Neural progenitor cell (in vitro differentiated cells): ENCODE data around the gene P2RX3.

Experiments
- EZH2 ChIP-seq: fragments of 200-600 bp; sonication (generic); IDR thresholded peaks from 2 replicates; pipeline ENCODE4 v1.6.1; 2017; ENCODE audit warnings: antibody characterized with exemption, mild to moderate bottlenecking, moderate library complexity
- EZH2phosphoT487 ChIP-seq: fragments of 200-600 bp; sonication (generic); IDR thresholded peaks from 2 replicates; pipeline ENCODE4 v1.6.1; 2017; ENCODE audit warnings: antibody characterized with exemption
- TF ChIP-seq, protein P1 (sequence below): fragments of 200-600 bp; sonication (generic); IDR thresholded peaks from 2 replicates; pipeline ENCODE4 v1.5.1; 2017; ENCODE audit warnings: antibody characterized with exemption, mild to moderate bottlenecking

DNA sequence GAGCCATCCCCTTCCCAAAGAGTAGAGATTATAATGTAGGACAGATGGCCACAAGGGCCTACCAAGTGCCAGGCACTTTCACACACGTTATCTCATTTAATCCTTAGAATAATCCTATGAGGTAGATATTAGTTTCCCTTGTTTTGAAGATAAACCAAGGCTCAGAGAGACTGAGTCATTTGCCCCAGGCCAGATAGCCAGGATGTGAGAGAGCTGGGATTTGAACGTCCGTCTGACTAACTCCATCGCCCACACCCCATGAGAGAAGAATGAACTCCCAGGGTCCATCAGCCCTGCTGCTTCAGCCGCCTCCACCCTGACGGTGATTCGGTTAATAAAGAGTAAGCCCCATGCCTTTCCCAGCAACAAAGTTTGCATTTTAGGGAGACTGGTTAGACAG, 32.1 kb downstream of the P2RX3 start:
- TF ChIP-seq, protein P1, sequence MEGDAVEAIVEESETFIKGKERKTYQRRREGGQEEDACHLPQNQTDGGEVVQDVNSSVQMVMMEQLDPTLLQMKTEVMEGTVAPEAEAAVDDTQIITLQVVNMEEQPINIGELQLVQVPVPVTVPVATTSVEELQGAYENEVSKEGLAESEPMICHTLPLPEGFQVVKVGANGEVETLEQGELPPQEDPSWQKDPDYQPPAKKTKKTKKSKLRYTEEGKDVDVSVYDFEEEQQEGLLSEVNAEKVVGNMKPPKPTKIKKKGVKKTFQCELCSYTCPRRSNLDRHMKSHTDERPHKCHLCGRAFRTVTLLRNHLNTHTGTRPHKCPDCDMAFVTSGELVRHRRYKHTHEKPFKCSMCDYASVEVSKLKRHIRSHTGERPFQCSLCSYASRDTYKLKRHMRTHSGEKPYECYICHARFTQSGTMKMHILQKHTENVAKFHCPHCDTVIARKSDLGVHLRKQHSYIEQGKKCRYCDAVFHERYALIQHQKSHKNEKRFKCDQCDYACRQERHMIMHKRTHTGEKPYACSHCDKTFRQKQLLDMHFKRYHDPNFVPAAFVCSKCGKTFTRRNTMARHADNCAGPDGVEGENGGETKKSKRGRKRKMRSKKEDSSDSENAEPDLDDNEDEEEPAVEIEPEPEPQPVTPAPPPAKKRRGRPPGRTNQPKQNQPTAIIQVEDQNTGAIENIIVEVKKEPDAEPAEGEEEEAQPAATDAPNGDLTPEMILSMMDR = no peak
- TF ChIP-seq EZH2 (no peak), EZH2phosphoT487 (no peak)
